ENCODE measurements around the gene MOXD1.
"Not testable (repeated sequence)": the region's sequence is repeated elsewhere in the genome, so short reads cannot be mapped to it uniquely, and the experiment has no call there.

Gene MOXD1

DNA sequence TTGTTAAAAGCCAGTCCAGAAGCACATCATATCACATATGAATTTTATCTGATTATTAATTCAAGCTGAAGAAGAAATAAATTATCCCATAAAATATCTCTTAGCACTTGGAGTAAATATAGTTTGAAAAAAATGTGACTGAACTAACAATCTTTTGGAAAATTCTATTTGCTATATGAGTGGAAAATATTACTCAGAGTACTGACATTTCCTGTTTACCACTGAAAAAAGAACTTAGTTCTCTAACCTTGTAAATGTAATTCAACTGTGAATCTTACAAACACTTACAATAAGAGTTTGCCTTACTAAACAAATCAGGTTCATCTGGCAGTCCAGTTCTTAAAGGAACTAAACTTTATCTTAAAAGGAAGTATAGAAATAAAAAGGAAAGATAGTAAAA is 44.2 kb downstream of the MOXD1 start:
- DNase-seq (ENCODE audit: insufficient read length, low spot score): no peak
- no peak for FAIRE-seq

GRCh38 chr6:132354517-132355167 is 46.6 kb downstream of the MOXD1 start:
- DNase-seq (ENCODE audit: insufficient read length, low spot score) (no peak), FAIRE-seq (peak; percentile 79)

DNA sequence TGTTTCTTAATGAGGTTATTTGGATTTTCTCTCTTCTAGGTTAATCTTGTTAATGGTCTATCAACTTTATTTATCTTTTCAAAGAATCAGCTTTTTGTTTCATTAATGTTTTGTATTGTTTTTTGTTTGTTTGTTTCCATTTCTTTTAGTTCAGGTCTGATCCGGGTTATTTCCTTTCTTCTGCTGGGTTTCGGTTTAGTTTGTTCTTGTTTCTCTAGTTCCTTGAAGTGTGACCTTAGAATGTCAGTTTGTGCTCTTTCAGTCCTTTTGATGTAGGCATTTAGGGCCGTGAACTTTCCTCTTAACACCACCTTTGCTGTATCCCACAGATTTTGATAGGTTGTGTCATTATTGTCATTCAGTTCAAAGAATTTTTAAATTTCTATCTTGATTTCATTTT is 49.3 kb downstream of the MOXD1 start:
- DNase-seq (ENCODE audit: insufficient read length, low spot score): not testable (repeated sequence)
- FAIRE-seq: peak; percentile 37

GRCh38 chr6:132348231-132348630 is 53.0 kb downstream of the MOXD1 start:
- DNase-seq (ENCODE audit: insufficient read length, low spot score): no peak
- no peak for FAIRE-seq

DNA sequence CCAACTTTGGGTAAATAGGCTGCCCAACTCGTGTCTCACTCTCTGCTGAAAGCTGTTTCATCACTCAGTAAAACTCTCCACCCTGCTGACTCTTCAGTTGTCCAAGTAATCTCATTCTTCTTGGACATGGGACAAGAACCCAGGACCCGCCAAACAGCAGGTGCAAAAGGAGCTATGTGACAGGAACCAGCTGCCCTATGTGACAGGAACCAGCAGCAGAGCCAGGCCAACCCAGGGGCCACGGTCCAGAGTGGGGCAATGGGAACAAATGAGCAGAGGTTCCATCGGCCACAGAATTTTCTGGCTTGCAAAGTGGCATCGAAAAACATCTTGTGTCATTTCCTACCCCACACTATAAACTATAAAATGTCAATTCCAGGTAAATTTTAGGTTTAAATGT is 56.5 kb downstream of the MOXD1 start:
- DNase-seq (ENCODE audit: insufficient read length, low spot score) (no peak), FAIRE-seq (no peak)

DNA sequence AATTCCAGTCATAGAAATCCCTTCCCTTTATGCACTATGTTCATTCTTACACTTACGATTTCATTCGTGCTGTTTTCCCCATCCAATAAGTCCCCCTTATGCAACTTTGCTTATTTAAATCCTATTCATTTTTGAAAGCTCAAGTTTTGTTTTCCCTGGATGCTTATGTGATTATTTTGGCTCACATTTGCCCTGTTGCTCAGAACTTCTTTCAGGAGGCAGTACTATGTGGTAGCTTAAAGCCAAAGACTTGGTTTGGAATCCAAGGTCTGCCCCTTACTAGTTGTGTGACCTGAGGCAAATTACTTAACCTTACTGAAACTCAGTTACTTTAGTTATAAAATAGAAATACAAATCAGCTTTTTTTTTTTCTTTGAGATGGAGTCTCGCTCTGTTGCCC is 59.6 kb downstream of the MOXD1 start:
- DNase-seq (ENCODE audit: insufficient read length, low spot score) (no peak), FAIRE-seq (no peak)

DNA sequence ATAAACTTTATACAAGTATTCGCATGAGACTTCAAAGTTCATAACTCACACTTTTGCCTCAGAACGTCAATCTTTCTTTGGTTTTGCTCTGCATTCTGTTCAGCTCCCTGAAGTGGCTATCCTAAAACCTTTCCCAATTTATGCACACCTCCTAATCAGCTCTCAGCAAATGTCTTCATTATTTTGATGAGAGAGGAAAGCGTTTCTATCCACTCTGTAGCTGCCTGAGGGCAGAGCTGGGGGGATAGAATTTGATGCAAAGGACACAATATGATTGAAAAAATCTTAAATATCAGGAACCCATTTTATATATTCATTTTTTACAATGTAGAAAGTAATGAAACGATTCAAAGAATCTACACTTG is 66.8 kb downstream of the MOXD1 start:
- FAIRE-seq (no peak), DNase-seq (ENCODE audit: insufficient read length, low spot score) (no peak)

- DNase-seq (ENCODE audit: insufficient read length, low spot score) (no peak), FAIRE-seq (no peak)
Measured at GRCh38 chr6:132333639-132334520, 67.4 kb downstream of the MOXD1 start.

GRCh38 chr6:132330759-132331158 is 70.5 kb downstream of the MOXD1 start:
- DNase-seq (ENCODE audit: insufficient read length, low spot score): no peak

GRCh38 chr6:132322398-132322797 is 78.9 kb downstream of the MOXD1 start:
- DNase-seq (ENCODE audit: insufficient read length, low spot score): no peak
- FAIRE-seq: no peak

More at GRCh38 chr6:132330759-132331158, 70.5 kb downstream of the MOXD1 start:
- FAIRE-seq: no peak

GRCh38 chr6:132320007-132320406 is 81.3 kb downstream of the MOXD1 start:
- DNase-seq (ENCODE audit: insufficient read length, low spot score) (no peak), FAIRE-seq (no peak)

DNA sequence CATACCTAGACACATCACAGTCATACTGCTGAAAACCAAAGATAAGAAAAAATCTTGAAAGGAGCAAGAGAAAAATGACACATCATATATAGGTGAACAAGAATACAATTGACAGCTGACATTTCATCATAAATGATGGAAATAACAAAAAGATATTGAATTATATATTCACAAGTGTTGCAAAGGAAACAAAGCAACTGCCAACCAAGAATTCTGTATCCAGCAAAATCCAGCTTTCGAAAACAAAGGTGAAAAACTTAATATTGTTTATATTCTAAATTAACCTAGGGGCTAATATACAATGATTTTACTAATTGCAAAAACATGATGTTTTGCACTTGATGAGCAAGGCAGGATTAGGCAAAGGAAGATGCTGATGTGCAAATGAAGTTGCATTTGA is 84.3 kb downstream of the MOXD1 start:
- no peak for FAIRE-seq
- DNase-seq (ENCODE audit: insufficient read length, low spot score): no peak

DNA sequence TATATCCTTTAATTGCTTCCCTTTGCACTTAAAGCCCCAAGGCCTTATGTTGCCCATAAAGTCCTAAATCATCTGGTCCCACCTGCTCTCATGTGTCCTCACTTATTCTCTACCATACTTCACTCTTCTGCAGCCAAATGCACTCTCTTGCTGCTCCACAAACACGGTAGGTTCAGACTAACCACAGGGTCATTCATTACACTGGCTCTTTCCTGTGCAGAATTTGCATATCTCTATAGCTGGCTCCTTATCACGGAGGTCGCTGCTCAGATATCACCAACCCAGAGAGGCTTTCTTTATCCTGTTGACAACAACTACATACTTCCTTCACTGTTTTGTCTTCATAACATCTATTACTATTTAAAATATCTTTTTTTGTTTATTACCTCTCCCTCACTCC is 86.8 kb downstream of the MOXD1 start:
- FAIRE-seq (no peak), DNase-seq (ENCODE audit: insufficient read length, low spot score) (no peak)

DNA sequence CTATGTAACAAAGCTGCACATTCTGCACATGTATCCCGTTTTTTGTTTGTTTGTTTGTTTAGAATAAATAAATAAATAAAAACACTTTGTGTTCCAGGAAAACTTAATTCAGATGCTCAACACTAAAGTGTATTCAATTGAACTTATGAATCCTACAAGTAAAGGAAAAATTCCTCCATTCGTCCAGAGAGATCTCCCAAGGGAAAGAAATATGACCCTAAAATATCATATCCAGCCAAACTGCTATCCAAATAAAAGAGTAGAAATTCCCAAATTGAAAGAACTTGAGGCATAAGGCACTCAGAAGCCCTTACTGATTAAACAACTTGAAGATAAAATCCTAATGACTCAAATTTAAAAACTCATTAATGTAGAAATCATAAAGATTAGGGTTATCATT is 90.4 kb downstream of the MOXD1 start:
- FAIRE-seq: no peak
- no peak for DNase-seq (ENCODE audit: insufficient read length, low spot score)

- not testable (repeated sequence) for FAIRE-seq; DNase-seq (ENCODE audit: insufficient read length, low spot score)
Measured at GRCh38 chr6:132310151-132310550, 91.1 kb downstream of the MOXD1 start.

DNA sequence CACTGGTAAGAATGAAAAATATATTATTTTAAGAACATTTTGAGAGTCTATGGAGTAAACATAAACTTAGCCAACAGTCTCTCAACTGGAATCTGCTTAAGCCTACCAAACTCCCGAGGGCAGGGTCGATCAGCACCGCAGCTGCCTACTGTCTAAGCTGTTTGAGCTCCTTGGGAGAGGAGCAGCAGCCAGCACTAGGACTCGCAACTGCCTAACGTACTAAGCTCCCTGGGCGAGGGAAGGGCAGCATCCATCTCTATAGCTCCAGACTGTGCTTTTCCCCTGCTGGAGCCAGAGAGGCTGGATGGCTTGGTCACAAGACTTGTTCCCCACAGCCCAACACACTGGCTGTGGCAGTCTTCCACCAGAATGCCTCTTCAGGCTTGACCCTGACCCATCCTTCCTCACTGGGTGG is 96.4 kb downstream of the MOXD1 start:
- DNase-seq (ENCODE audit: insufficient read length, low spot score) (no peak), FAIRE-seq (no peak)

DNA sequence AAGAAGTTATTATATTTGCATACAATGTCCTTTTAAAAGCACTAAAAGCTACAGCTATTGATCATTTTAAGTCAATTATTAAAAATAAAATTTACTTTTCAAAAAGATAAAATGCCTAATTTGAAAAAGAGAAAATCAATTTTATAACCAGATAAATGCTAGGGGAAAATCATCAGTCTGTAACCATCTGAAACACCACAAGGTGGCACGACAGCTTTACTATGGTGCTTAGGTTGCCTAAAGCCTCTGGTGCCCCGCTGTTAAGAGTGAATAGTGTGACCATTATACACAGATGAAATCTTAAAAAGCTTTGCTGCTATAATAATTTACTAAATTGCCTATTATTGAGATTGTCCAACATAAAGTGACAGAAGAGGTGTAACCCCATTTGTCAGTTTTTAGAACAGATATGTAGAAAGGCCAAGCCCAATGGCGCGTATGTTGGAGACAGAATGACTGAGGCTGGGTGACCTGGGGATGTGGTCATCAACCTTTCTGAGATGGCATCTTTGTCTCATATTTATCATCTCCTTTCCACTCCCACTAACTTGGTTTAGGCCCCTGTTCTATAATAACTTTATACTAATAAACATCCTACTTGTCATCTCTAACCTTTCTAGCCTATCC is 100.8 kb downstream of the MOXD1 start:
- FAIRE-seq: peak; percentile 68
- peak; percentile 23 for DNase-seq (ENCODE audit: insufficient read length, low spot score)

- peak; percentile 3 for DNase-seq (ENCODE audit: insufficient read length, low spot score)
- FAIRE-seq: peak; percentile 84
Measured at GRCh38 chr6:132298344-132298949, 102.8 kb downstream of the MOXD1 start.

- no peak for DNase-seq (ENCODE audit: insufficient read length, low spot score)
- no peak for FAIRE-seq
Measured at GRCh38 chr6:132289756-132290155, 111.5 kb downstream of the MOXD1 start.

DNA sequence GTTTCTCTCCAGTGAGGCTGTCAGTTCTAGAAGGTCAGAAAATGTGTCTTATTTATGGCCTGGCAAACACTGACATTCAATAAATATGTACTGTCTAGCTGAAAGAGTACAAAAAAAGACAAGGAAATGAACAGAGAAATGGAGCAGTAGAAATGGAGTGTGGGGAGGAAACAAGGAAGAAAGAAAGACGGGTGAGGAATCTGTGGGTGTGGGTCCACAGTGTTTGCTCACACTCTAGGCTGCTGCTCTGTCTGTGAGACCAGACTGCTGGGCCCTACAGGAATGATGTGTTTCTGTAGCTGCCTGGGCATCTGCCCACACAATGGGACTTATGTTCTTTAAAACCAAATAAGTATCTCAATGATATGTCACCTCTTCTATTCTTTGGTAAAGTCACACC is 114.2 kb downstream of the MOXD1 start:
- no peak for DNase-seq (ENCODE audit: insufficient read length, low spot score)
- no peak for FAIRE-seq

- FAIRE-seq (no peak), DNase-seq (ENCODE audit: insufficient read length, low spot score) (no peak)
Measured at GRCh38 chr6:132286298-132287019, 114.8 kb downstream of the MOXD1 start.

All from GM19239 (cell line).